Kidney epithelial cell (primary cell): ENCODE data around the gene CAMTA1. TPM values are rescaled to one million over a fixed set of nuclear protein-coding genes. Genes with fewer than 3 reads are reported as not detected.

Source experiments
- DNase-seq: peaks from one replicate; pipeline ENCODE4 v3.0.0-alpha.2; 2010; ENCODE audit warnings: low read depth
- H3K27me3 ChIP-seq: 2 replicates; pipeline ENCODE4 v1.6.0; 2011; ENCODE audit warnings: low read length; ENCODE audit not compliant: control insufficient read depth, insufficient read depth
- H3K36me3 ChIP-seq: 2 replicates; pipeline ENCODE4 v1.5.1; 2011; ENCODE audit warnings: low read length; ENCODE audit not compliant: control insufficient read depth, insufficient read depth
- H3K4me3 ChIP-seq: 2 replicates; pipeline ENCODE4 v1.5.1; 2011; ENCODE audit warnings: low read depth, mild to moderate bottlenecking, control low read depth, low read length
- CTCF ChIP-seq: IDR thresholded peaks from 2 replicates; pipeline ENCODE4 v1.5.1; 2011; ENCODE audit warnings: mild to moderate bottlenecking, moderate library complexity, low read length, control low read depth, inconsistent platforms; ENCODE audit not compliant: insufficient read depth, poor library complexity, severe bottlenecking
- total RNA-seq: library from RNA; depleted of rRNA; stranded (reverse); fragments of >200 nt; gene quantifications from 2 replicates; pipeline ENCODE4 v1.2.3, GENCODE V29; 2015

The CAMTA1 gene
- total RNA-seq, 1 donor from 2014 or later, result 76.5 TPM

- Histone ChIP-seq H3K36me3 (no peaks in the 10 kb centered on the region), H3K4me3 (no peak overlapping the region), H3K27me3 (no peaks in the 10 kb centered on the region)
- DNase-seq, result no peak
- no peak for TF ChIP-seq CTCF
Measured at GRCh38 chr1:7540816-7541215, 755.6 kb downstream of the CAMTA1 start.

GRCh38 chr1:7541629-7542028, 756.4 kb downstream of the CAMTA1 start:
- no peak for DNase-seq

GRCh38 chr1:7543718-7544090, 758.5 kb downstream of the CAMTA1 start:
- H3K36me3 ChIP-seq, result no peaks in the 10 kb centered on the region
- no peaks in the 10 kb centered on the region for H3K27me3 ChIP-seq
- H3K4me3 ChIP-seq, result no peak overlapping the region
- no peak for TF ChIP-seq CTCF
- no peak for DNase-seq

More at GRCh38 chr1:7541629-7542028, 756.4 kb downstream of the CAMTA1 start:
- Histone ChIP-seq H3K4me3 (no peak overlapping the region), H3K36me3 (no peaks in the 10 kb centered on the region), H3K27me3 (no peaks in the 10 kb centered on the region)
- TF ChIP-seq CTCF, result no peak

GRCh38 chr1:7549277-7550161, 764.3 kb downstream of the CAMTA1 start:
- peak; percentile 89 for DNase-seq
- Histone ChIP-seq H3K27me3 (no peaks in the 10 kb centered on the region), H3K36me3 (no peaks in the 10 kb centered on the region), H3K4me3 (no peak overlapping the region)
- no peak for TF ChIP-seq CTCF

- DNase-seq, result no peak
- no peak for TF ChIP-seq CTCF
- Histone ChIP-seq H3K4me3 (no peak overlapping the region), H3K27me3 (no peaks in the 10 kb centered on the region), H3K36me3 (no peaks in the 10 kb centered on the region)
Measured at GRCh38 chr1:7550261-7550865, 765.1 kb downstream of the CAMTA1 start.
